Activated CD4-positive, alpha-beta T cell treated with anti-CD3 and anti-CD28 coated beads for 36 hours (primary cell): ENCODE measurements around the gene C10orf67. TPM values are rescaled to one million over a fixed set of nuclear protein-coding genes. Genes with fewer than 3 reads are reported as not detected.

ENCODE experiments used
- ATAC-seq: fragments of 200-7000 bp; cut with Tn5 transposase; one replicate; pipeline ENCODE4 v1.10.0; 2021; ENCODE audit warnings: mild to moderate bottlenecking, moderate library complexity
- CTCF ChIA-PET: fragments of 350-600 bp; sonication (Branson Sonifier 250); formaldehyde crosslinking; loops from one replicate; lab custom pipeline; 2021; ENCODE audit warnings: antibody characterized with exemption; lab: Charles Lee
- POLR2A ChIA-PET: fragments of 350-600 bp; sonication (Branson Sonifier 250); formaldehyde crosslinking; loops from one replicate; lab custom pipeline; 2021; ENCODE audit warnings: antibody characterized with exemption, inconsistent platforms; lab: Charles Lee
- DNase-seq: peaks from one replicate; pipeline ENCODE4 v3.0.0-alpha.2; 2020
- H3K27ac Mint-ChIP-seq: one replicate; pipeline ENCODE4 v1.8.0; 2021; ENCODE audit warnings: mixed read lengths
- H3K27me3 Mint-ChIP-seq: one replicate; pipeline ENCODE4 v1.8.0; 2021; ENCODE audit warnings: mixed read lengths
- H3K36me3 Mint-ChIP-seq: one replicate; pipeline ENCODE4 v1.8.0; 2021; ENCODE audit warnings: low read depth, mixed read lengths
- H3K4me1 Mint-ChIP-seq: one replicate; pipeline ENCODE4 v1.8.0; 2021; ENCODE audit warnings: mixed read lengths
- H3K4me3 Mint-ChIP-seq: one replicate; pipeline ENCODE4 v1.8.0; 2021; ENCODE audit warnings: mild to moderate bottlenecking, moderate library complexity, mixed read lengths
- H3K9me3 Mint-ChIP-seq: one replicate; pipeline ENCODE4 v1.8.0; 2021; ENCODE audit warnings: low read depth, mixed read lengths
- intact Hi-C, 2 experiments: fragments of 100-400 bp; cut with DNase I in 1 of 2; cut with micrococcal nuclease in 1 of 2; formaldehyde crosslinking; loops; one replicate each; pipeline versions ENCODE4 v1.14.2 to v1.15.1; 2022 to 2024; cut with DNase I, micrococcal nuclease
- total RNA-seq, 2 experiments: library from RNA; stranded (reverse); gene quantifications; one replicate each; pipeline ENCODE4 v1.2.3, GENCODE V29; 2021

The C10orf67 gene
- total RNA-seq, 2 experiments from 2014 or later, result 0.16 to 0.41 TPM

DNA sequence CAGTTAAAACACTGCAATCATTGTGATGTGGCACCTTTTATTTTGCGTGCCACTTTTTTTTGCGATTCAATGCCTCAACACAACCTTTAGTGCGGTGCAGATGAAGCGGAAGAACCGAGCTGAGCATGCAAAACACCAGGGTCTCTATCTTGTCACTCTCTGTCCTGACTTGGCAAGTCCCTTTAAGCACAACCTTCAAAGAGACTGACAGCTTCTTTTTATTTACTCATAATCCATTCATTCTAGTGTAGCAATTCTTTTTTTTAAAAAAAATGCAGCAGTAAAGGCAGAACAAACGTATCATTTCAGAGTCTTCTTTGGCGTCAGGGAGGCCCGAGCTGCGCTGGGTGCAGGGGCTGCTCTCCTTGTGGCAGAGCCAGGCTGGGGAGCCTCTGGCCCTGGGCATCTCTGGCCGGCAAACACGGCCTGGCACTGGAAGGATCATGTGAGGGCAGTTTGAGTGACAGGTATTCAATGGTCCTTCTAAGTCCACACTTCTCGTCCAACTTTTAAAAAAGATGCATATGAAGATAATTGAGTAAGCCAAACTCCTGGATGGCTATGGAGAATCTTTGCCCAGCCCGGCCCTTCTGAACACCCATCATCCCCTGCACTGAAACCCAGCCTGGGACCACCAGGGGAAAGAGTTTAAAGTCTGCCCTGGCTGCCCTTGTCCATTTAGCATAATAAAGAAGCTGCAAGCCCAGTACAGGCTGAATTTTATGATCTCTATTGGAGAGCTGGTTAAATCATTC is 148.6 kb downstream of the C10orf67 start:
- ChIA-PET CTCF (no interaction called here), POLR2A (no interaction called here)

DNA sequence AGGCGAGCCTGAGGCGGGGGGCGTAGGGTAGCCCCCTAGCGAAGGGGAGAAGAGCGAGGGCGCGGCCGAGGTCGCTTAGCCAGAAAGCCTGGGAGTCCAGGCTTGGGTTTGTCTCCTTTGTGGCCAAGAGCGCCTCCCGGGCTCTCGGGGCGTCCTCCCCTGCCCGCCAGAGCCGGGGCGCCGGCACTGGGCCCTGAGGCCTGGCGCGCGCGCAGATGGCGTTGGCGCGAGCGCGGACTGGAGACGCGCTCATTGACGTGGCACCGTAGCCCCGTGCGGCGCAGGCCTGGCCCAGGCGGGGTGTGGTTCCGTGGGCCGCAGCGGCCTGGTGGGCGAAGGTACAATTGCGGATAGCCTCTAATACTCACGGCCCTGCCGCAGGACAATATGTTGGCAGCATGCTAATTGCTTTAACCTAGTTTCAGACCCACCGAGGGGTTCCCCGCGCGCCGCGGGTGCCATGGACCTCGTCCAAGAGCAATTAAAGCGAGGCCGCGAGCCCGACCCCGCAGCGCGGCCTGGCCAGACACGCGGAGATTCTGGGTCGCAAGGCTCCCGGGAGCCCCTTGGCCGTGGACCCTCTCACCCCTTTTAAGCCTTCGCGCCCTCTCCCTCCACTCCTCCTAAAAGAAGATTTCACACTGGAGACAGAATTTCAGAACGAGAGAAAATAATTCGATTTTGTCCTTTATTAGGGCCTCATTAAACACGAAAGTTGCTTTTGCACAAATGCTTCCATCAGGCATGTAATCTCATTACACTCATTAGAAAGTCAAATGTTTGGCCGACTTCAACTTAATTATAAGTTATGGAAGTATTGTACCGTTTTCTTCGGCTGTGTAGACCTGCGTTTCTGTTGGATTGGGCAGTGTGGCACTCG is 149.4 kb downstream of the C10orf67 start:
- no peak for DNase-seq
- Mint-ChIP-seq H3K36me3 (peaks cover 2% of the 10 kb centered on the region), H3K27me3 (peaks cover 63% of the 10 kb centered on the region), H3K4me3 (no peak overlapping the region), H3K27ac (no peak overlapping the region), H3K9me3 (no peaks in the 10 kb centered on the region), H3K4me1 (peaks cover 11% of the 10 kb centered on the region)
- POLR2A ChIA-PET, result no interaction called here
- CTCF ChIA-PET, result no interaction called here
- intact Hi-C loops, result loop anchor here in 1 of 2 experiments (2.0 to 10.0 kb wide), 2 partner anchors 22 to 210 kb away; no protein-coding TSS in a partner anchor
- no peak for ATAC-seq

More for the DNA sequence above, 148.6 kb downstream of the C10orf67 start:
- H3K27me3 Mint-ChIP-seq, result peaks cover 65% of the 10 kb centered on the region
- no peak overlapping the region for H3K4me3 Mint-ChIP-seq
- DNase-seq (no peak), ATAC-seq (no peak)
- H3K36me3 Mint-ChIP-seq, result peaks cover 2% of the 10 kb centered on the region
- H3K27ac Mint-ChIP-seq, result no peak overlapping the region
- H3K9me3 Mint-ChIP-seq, result no peaks in the 10 kb centered on the region
- H3K4me1 Mint-ChIP-seq, result peaks cover 10% of the 10 kb centered on the region
- intact Hi-C loops, result loop anchor here (2.0 to 10.0 kb wide), 2 partner anchors 23 to 209 kb away; no protein-coding TSS in a partner anchor

DNA sequence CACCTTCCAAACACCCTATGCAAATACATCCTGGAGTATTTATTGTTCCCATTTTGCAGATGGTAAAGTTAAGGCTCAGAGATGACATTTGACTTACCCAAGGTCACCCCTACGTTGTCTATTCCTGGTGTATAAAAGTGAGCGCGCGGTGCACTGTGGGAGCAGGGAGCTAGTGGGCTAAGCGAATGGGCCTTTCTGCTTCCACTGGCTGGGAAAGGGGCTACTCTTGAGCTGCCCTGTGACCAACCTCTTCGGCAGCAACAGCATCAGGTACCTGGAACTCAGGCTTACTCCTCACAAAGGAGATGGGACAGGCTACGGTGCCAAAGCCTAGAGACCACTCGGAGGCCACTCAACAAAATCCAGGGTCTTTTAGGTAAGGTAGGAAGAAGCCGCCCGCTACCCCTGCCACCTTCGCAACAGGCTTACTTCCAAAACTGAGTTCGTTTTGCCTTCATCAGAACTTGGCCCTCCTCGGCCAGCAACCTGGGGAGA is 150.1 kb downstream of the C10orf67 start:
- CTCF ChIA-PET, result no interaction called here
- ATAC-seq, result no peak
- DNase-seq, result no peak
- intact Hi-C loops, result loop anchor here in 1 of 2 experiments (2.0 to 10.0 kb wide), 2 partner anchors 22 to 210 kb away; no protein-coding TSS in a partner anchor
- peaks cover 2% of the 10 kb centered on the region for H3K36me3 Mint-ChIP-seq
- H3K27me3 Mint-ChIP-seq, result peaks cover 58% of the 10 kb centered on the region
- H3K9me3 Mint-ChIP-seq, result no peaks in the 10 kb centered on the region
- H3K4me3 Mint-ChIP-seq, result no peak overlapping the region
- POLR2A ChIA-PET, result interaction anchor here (0.6 kb wide), 1 partner anchor 48 kb away, joined by 3 read pairs; no protein-coding TSS in a partner anchor
- peaks cover 11% of the 10 kb centered on the region for H3K4me1 Mint-ChIP-seq
- H3K27ac Mint-ChIP-seq, result no peak overlapping the region

DNA sequence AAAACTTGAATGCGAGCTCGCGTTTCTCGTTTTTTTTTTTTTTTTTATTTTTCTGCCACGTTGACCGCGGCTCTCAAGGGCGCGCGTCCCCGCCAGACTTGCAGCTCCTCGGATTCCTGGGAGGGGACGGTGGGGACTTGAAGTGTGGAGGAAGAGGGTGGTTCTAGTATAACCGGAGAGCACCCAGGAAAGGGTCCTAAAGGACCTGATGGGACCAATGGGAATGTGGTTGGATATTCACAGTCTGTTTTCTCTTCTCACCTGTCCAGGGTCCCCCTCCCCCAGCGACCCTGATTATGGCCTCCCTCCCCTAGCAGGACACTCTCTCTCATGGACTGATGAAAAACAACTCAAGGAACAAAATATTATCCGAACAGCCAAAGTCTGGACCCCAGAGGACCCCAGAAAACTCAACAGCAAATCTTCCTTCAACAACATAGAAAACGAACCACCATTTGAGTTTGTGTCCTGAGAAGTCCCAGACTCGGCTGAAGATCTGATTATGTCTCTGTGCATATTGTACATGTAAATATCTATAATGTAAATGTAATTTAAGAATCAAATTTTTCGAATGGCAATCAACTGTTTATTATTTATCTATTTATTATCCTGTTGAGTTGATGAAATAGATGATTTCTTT is 151.0 kb downstream of the C10orf67 start:
- Mint-ChIP-seq H3K4me3 (peak overlapping the region; percentile 37), H3K27ac (no peak overlapping the region), H3K9me3 (no peaks in the 10 kb centered on the region), H3K36me3 (peaks cover 2% of the 10 kb centered on the region), H3K4me1 (peaks cover 11% of the 10 kb centered on the region), H3K27me3 (peaks cover 61% of the 10 kb centered on the region)
- intact Hi-C loops, result loop anchor here in 1 of 2 experiments (2.0 to 10.0 kb wide), 2 partner anchors 21 to 211 kb away; no protein-coding TSS in a partner anchor
- ChIA-PET CTCF (interaction anchor here (1.0 kb wide), 1 partner anchor 8 kb away, joined by 3 read pairs; no protein-coding TSS in a partner anchor), POLR2A (no interaction called here)
- no peak for DNase-seq
- ATAC-seq, result no peak

DNA sequence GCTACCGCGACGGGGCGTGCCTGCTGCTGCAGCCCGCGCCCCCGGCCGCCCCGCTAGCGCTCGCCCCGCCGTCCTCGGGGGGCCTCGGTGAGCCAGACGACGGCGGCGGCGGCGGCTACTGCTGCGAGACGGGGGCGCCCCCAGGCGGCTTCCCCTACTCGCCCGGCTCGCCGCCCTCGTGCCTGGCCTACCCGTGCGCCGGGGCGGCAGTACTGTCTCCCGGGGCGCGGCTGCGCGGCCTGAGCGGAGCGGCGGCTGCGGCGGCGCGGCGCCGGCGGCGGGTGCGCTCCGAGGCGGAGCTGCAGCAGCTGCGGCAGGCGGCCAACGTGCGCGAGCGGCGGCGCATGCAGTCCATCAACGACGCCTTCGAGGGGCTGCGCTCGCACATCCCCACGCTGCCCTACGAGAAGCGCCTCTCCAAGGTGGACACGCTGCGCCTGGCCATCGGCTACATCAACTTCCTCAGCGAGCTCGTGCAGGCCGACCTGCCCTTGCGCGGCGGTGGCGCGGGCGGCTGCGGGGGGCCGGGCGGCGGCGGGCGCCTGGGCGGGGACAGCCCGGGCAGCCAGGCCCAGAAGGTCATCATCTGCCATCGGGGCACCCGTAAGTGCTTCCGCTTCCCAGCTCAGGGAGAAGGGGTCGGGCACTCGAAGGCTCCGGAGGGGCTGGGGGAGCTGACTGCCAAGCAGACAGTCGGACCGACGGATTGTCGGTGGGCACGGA is 151.7 kb downstream of the C10orf67 start:
- peaks cover 2% of the 10 kb centered on the region for H3K36me3 Mint-ChIP-seq
- H3K27ac Mint-ChIP-seq, result no peak overlapping the region
- ChIA-PET POLR2A (no interaction called here), CTCF (interaction anchor here (0.6 to 1.0 kb wide), 2 partner anchors 9 to 290 kb away, joined by 3 read pairs; no protein-coding TSS in a partner anchor)
- no peaks in the 10 kb centered on the region for H3K9me3 Mint-ChIP-seq
- DNase-seq, result peak; percentile 38
- peaks cover 56% of the 10 kb centered on the region for H3K27me3 Mint-ChIP-seq
- peaks cover 9% of the 10 kb centered on the region for H3K4me1 Mint-ChIP-seq
- intact Hi-C loops, result loop anchor here in 1 of 2 experiments (10.0 kb wide), 1 partner anchor 212 kb away; no protein-coding TSS in a partner anchor
- ATAC-seq, result no peak
- H3K4me3 Mint-ChIP-seq, result no peak overlapping the region

DNA sequence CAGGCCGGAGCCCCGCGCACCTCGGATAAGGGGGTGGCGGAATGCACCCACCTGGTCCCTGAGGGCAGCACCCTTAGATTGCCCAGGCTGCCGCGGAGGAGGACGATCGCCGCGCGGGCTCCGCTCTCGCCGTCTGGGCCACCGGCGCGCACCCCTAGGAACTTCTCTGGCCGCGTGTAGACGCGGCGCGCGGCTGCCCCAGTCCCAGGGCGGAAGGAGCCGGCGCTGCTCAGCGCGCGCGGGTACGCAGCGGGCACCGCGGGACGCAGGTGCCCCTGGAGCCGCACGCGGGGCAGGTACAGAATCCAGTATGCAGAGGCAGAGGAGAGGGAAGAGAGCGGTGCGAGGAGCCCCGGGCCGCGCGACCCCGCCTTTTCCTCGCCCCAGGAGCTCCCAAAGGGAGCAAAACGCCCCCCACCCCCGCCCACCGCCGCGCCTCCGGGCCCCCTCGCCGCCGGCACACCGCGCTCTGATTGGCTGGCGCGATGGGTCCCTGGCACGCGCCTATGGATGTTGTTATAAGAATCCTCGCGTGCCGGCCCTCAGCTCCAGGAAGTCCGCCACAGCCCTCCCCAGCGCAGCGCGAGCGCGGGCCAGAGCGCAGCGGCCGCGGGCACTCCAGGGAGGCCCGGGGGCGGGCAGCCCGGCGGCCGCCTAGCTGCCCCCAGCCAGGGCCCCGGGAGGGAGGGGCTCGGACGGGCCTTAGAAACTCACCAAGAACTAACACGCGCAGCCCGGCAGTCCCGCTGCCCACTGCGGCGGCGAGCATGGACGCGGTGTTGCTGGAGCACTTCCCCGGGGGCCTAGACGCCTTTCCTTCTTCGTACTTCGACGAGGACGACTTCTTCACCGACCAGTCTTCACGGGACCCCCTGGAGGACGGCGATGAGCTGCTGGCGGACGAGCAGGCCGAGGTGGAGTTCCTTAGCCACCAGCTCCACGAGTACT is 152.6 kb downstream of the C10orf67 start, which contains the start of gene PTF1A:
PTF1A (plus strand) TSS at position 549 of the 948 bp plus-strand sequence; CDS start at position 768, 219 bp downstream.
- ChIA-PET POLR2A (no interaction called here), CTCF (interaction anchor here (0.6 to 1.0 kb wide), 3 partner anchors 10 to 291 kb away, joined by 3 read pairs; no protein-coding TSS in a partner anchor)
- no peak for ATAC-seq
- Mint-ChIP-seq H3K27me3 (peaks cover 58% of the 10 kb centered on the region), H3K27ac (no peak within 1 kb of the TSS), H3K4me3 (no peak within 1 kb of the TSS), H3K4me1 (peaks cover 9% of the 10 kb centered on the region), H3K36me3 (peaks cover 2% of the 10 kb centered on the region), H3K9me3 (no peaks in the 10 kb centered on the region)
- DNase-seq, result no peak
- intact Hi-C loops, result loop anchor here in 1 of 2 experiments (10.0 kb wide), 1 partner anchor 213 kb away; no protein-coding TSS in a partner anchor

DNA sequence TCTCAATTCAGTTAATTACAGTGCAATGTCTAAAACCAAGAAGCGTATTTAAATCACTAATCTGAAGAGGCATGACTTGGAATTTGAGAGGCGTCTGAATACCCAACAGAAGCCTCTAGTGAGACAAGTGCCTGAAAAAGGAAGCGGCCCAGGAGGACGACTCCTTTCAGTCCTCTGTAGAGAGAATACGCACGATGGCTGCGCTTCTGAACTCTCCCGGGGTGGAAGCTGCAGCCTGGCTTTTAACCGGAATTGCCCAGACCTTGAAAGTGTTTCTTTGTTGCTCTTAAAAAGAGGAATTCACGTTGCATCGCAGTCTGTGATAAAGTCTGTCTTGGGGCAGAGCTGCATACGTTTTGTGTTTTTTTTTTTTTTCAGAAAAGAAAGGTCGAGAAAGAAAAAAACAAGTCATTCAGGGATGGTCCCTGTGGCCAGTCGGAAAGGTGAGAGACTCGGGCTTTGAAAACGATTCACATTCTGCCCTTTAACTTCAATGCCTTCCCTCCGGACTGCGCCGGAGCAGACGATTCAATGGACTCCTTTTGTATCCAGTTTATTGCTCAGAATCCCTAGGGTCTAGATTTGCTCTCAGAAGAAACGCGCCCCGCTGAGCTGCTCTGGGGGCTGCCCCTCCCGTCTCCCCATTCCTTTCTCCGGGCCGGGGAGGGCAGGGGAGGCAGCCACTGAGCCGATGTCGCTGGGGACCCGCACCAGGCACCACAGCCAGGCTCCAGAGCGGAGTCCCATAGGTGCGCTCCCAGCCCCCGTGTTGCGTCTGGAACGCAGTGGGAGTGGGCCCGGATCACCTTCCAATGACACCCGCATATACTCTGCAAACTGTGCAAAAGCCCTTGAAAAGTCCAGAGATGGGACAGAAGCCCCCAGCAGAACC is 153.5 kb downstream of the C10orf67 start:
- DNase-seq (no peak), ATAC-seq (no peak)
- Mint-ChIP-seq H3K9me3 (no peaks in the 10 kb centered on the region), H3K27me3 (peaks cover 49% of the 10 kb centered on the region), H3K36me3 (peaks cover 2% of the 10 kb centered on the region), H3K4me3 (no peak overlapping the region), H3K27ac (no peak overlapping the region), H3K4me1 (peaks cover 9% of the 10 kb centered on the region)
- POLR2A ChIA-PET, result no interaction called here
- intact Hi-C loops, result loop anchor here in 1 of 2 experiments (10.0 kb wide), 1 partner anchor 214 kb away; no protein-coding TSS in a partner anchor
- CTCF ChIA-PET, result interaction anchor here (0.6 kb wide), 2 partner anchors 19 to 231 kb away, joined by 3 read pairs; no protein-coding TSS in a partner anchor

DNA sequence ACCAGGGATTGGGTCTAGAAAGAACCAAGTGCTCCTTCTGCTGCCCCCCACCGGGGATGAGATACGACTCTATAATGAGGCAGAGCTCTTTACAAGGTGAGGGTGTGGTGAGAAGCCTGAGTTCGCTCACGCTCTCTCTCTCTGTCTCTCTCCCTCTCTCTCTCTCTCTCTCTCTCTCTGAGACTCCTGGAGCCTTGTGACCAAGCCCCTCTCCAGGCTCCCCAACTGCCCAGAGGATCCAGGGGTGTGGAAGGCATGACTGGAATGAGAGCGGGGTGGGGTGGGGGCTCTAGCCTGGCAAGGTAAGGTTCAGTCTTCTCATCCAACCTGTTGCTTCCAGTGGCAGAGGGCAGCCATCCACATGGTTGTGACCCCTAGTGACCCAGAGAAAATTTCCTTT is 155.6 kb downstream of the C10orf67 start:
- DNase-seq (no peak), ATAC-seq (no peak)
- H3K27ac Mint-ChIP-seq, result no peak overlapping the region
- H3K4me3 Mint-ChIP-seq, result no peak overlapping the region
- H3K27me3 Mint-ChIP-seq, result peaks cover 39% of the 10 kb centered on the region
- ChIA-PET CTCF (interaction anchor here (0.6 kb wide), 1 partner anchor 370 kb away, joined by 4 read pairs; no protein-coding TSS in a partner anchor), POLR2A (no interaction called here)
- peaks cover 7% of the 10 kb centered on the region for H3K4me1 Mint-ChIP-seq
- intact Hi-C loops, result no loop called here
- no peaks in the 10 kb centered on the region for H3K9me3 Mint-ChIP-seq
- H3K36me3 Mint-ChIP-seq, result peaks cover 2% of the 10 kb centered on the region

DNA sequence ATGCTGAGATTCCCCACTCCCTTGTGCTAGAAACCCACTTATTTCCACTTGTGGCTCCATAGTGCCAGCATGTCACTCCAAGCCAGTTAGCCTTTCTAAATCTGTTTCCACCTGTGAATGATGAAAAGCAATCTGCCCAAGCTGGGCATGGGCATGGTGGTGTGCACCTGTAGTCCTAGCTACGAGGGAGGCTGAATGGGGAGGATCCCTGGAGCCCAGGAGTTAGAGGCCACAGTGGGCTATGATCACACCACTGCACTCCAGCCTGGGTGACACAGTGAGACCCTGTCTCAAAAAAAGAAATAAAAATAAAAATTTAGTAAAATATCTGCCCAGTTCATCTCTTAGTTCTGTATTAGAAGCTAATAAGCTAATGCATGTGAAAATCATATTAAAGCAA is 157.4 kb downstream of the C10orf67 start:
- H3K9me3 Mint-ChIP-seq, result no peaks in the 10 kb centered on the region
- intact Hi-C loops, result no loop called here
- no peak for DNase-seq
- peaks cover 34% of the 10 kb centered on the region for H3K27me3 Mint-ChIP-seq
- ATAC-seq, result no peak
- H3K4me3 Mint-ChIP-seq, result no peak overlapping the region
- H3K27ac Mint-ChIP-seq, result no peak overlapping the region
- ChIA-PET POLR2A (no interaction called here), CTCF (interaction anchor here (1.2 kb wide), 1 partner anchor 106 kb away, joined by 3 read pairs; no protein-coding TSS in a partner anchor)
- peaks cover 3% of the 10 kb centered on the region for H3K4me1 Mint-ChIP-seq
- no peaks in the 10 kb centered on the region for H3K36me3 Mint-ChIP-seq
